ENCODE results near the gene RPS16.

Gene RPS16

DNA sequence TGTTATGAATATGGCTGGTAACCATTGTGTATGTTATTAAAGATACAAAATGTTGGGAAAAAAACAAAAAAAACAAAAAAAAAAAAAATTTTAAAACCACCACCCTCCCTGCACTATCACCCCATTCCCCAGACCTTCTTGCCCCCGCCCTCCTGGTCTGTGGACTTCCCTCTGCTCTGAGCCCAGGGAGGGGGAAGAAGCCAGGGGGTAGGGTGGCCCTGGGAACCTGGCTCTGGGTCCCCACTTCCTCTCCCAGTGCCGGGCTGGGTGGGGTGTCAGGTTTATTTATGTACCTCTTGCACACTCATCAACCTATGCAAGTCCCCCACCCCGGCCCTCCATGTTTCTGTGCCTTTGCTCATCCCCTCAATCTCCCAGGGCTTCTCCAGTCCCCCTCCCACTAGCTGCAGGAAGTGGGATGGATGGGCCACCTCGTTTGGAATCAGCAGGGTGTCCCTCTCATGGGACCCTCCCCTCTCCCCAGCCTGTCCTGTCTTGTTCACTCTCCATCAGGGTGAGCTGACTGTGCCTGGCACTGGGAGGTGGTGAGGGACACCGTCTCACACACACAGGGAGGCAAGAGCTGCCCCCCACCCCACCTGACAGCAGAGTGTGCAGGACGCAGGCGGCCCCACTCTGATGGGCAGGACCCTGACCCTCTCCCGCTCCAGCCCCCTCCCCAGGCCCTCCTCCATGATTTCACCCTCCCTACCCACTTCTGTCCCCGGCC lies 50.7 kb downstream of the RPS16 start:
- DNase-seq, result no peak
